Suprapubic skin (tissue), 4 donors: ENCODE data around the gene SSH3.

Source experiments
- EP300 ChIP-seq: sonication (generic); formaldehyde crosslinking; IDR thresholded peaks from one replicate; pipeline ENCODE4 v1.6.1; 2017; ENCODE audit warnings: antibody characterized with exemption
- POLR2AphosphoS5 ChIP-seq, 3 donors: sonication (generic); formaldehyde crosslinking; IDR thresholded peaks; one replicate each; pipeline ENCODE4 v1.6.1; 2017; ENCODE audit warnings: antibody characterized with exemption in 3 of 3
- TF ChIP-seq, protein P1 (sequence below), 2 donors: fragments of 200-600 bp in 1 of 2; fragments of 450-650 bp in 1 of 2; sonication (generic) in 1 of 2; IDR thresholded peaks; one replicate each; pipeline ENCODE4 v1.5.1; 2016 to 2019; ENCODE audit warnings: antibody characterized with exemption in 2 of 2, mild to moderate bottlenecking in 1 of 2, moderate library complexity in 1 of 2

- TF ChIP-seq, protein P1, sequence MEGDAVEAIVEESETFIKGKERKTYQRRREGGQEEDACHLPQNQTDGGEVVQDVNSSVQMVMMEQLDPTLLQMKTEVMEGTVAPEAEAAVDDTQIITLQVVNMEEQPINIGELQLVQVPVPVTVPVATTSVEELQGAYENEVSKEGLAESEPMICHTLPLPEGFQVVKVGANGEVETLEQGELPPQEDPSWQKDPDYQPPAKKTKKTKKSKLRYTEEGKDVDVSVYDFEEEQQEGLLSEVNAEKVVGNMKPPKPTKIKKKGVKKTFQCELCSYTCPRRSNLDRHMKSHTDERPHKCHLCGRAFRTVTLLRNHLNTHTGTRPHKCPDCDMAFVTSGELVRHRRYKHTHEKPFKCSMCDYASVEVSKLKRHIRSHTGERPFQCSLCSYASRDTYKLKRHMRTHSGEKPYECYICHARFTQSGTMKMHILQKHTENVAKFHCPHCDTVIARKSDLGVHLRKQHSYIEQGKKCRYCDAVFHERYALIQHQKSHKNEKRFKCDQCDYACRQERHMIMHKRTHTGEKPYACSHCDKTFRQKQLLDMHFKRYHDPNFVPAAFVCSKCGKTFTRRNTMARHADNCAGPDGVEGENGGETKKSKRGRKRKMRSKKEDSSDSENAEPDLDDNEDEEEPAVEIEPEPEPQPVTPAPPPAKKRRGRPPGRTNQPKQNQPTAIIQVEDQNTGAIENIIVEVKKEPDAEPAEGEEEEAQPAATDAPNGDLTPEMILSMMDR (IDR thresholded peaks at IDR 0.05), result no peak
- TF ChIP-seq EP300, result no peak
- no peak for TF ChIP-seq POLR2AphosphoS5 (IDR thresholded peaks at IDR 0.05)
Measured at GRCh38 chr11:67281552-67282150, 21.7 kb upstream of the SSH3 start.
